ENCODE data around the gene GTF2H3.

DNA sequence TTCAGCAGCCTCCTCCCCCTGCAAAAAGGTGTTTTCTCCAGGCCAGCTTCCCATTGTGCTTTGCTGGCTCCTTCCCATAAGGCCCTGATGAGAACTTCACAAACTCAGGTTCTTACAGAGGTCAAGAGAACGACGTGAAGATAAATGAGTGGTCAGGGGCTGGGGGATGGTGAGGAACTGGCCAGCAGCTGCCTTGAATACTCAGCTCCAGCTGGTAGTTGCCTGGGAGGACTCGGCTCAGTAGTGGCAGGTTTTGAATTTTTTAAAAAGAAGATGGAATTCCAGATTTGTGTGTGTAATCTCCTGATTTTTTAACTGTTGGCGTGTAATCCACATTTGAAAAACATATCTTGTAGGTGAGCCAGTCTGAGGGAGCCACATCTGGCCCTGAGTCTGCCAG lies 25.9 kb upstream of the GTF2H3 start:
- TF ChIP-seq POLR2A (IDR thresholded peaks at IDR 0.05) = no peak
- no peak for TF ChIP-seq CTCF (IDR thresholded peaks at IDR 0.05 in 8 of 11, conservative IDR thresholded peaks at IDR 0.05 in 3 of 11)
- TF ChIP-seq POLR2AphosphoS5 (IDR thresholded peaks at IDR 0.05) = no peak

Data from spleen (tissue), 7 donors.